ENCODE measurements around the gene MYH13. TPM values are rescaled to one million over a fixed set of nuclear protein-coding genes. Genes with fewer than 3 reads are reported as not detected.
A peak's percentile ranks its signal among the peaks of the same experiment; 100 is the strongest.

The MYH13 gene
- total RNA-seq, 4 donors from 2014 or later, result not detected

DNA sequence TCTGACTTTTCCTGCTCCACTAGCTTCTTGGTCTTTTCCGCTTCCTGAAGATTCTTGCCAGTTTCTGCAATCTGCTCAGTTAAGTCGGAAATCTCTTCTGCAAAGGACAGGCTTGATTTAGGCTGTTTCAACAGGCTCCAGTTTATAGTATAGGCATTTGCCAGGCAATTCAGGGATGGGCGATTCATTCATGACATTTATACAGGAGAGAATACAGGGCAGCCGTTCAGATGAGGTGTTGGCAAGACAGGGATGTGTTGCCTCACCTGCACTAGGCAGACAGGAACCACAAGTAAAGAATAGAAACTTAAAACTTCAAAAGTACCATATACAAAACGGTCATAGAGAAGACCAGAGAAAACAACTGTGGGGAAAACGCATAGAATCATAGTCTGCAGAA is 61.7 kb downstream of the MYH13 start:
- no peak overlapping the region for H3K4me3 ChIP-seq (ENCODE audit: low read depth, poor library complexity, severe bottlenecking)
- intact Hi-C loops (cut with DNase I; ENCODE audit: low total_unique reads), result no loop called here
- WGBS, 2 donors, result 48 to 60% methylated on average over 6 of the region's 6 CpGs
- TF ChIP-seq POLR2A (IDR thresholded peaks at IDR 0.05), result no peak
- TF ChIP-seq, protein P1, sequence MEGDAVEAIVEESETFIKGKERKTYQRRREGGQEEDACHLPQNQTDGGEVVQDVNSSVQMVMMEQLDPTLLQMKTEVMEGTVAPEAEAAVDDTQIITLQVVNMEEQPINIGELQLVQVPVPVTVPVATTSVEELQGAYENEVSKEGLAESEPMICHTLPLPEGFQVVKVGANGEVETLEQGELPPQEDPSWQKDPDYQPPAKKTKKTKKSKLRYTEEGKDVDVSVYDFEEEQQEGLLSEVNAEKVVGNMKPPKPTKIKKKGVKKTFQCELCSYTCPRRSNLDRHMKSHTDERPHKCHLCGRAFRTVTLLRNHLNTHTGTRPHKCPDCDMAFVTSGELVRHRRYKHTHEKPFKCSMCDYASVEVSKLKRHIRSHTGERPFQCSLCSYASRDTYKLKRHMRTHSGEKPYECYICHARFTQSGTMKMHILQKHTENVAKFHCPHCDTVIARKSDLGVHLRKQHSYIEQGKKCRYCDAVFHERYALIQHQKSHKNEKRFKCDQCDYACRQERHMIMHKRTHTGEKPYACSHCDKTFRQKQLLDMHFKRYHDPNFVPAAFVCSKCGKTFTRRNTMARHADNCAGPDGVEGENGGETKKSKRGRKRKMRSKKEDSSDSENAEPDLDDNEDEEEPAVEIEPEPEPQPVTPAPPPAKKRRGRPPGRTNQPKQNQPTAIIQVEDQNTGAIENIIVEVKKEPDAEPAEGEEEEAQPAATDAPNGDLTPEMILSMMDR (IDR thresholded peaks at IDR 0.05), result no peak
- peak in 1 of 2 donors; percentile 21 for DNase-seq (ENCODE audit: low spot score in 2 of 2)

GRCh38 chr17:10309003-10309974 is 63.5 kb downstream of the MYH13 start:
- 92% methylated on average over 44 of the region's 44 CpGs for WGBS, 2 donors
- intact Hi-C loops (cut with DNase I; ENCODE audit: low total_unique reads), result no loop called here
- DNase-seq (ENCODE audit: low spot score in 2 of 2), result peak in 1 of 2 donors; percentile 59
- H3K4me3 ChIP-seq (ENCODE audit: low read depth, poor library complexity, severe bottlenecking), result no peak overlapping the region
- TF ChIP-seq, protein P1 (IDR thresholded peaks at IDR 0.05), result no peak

DNA sequence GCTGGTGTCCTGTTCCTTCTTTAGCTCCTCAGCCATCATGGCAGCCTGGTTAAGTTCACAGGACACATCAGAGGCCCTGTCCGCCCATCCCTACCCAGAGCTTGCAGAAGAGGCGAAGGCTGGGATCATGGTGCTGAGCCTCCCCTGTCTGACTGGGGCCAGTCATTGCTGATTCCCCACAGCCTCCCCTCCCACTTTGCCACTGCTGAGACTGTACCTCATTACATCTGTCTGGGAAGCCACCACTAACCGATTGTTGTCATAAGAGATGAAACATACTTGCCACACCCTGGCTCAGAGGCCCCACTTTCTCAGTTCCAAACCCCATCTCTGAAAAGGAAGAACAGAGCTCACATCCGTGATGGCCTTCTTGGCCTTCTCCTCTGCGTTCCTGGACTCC is 66.2 kb downstream of the MYH13 start:
- WGBS, 2 donors, result 86 to 92% methylated on average over 5 of the region's 5 CpGs
- no peak for TF ChIP-seq POLR2A (IDR thresholded peaks at IDR 0.05)
- TF ChIP-seq, protein P1 (IDR thresholded peaks at IDR 0.05), result no peak
- DNase-seq (ENCODE audit: low spot score in 2 of 2), result no peak
- intact Hi-C loops (cut with DNase I; ENCODE audit: low total_unique reads), result no loop called here
- H3K4me3 ChIP-seq (ENCODE audit: low read depth, poor library complexity, severe bottlenecking), result no peak overlapping the region

GRCh38 chr17:10305398-10305797 is 67.4 kb downstream of the MYH13 start:
- H3K4me3 ChIP-seq (ENCODE audit: low read depth, poor library complexity, severe bottlenecking), result no peak overlapping the region
- TF ChIP-seq, protein P1 (IDR thresholded peaks at IDR 0.05), result no peak
- TF ChIP-seq POLR2A (IDR thresholded peaks at IDR 0.05), result no peak
- intact Hi-C loops (cut with DNase I; ENCODE audit: low total_unique reads), result no loop called here
- WGBS, 2 donors, result 63 to 64% methylated on average over 3 of the region's 3 CpGs
- no peak for DNase-seq (ENCODE audit: low spot score in 2 of 2)

- 83 to 89% methylated on average over 4 of the region's 4 CpGs for WGBS, 2 donors
- no peak for DNase-seq (ENCODE audit: low spot score in 2 of 2)
- no peak for TF ChIP-seq POLR2A (IDR thresholded peaks at IDR 0.05)
- TF ChIP-seq, protein P1 (IDR thresholded peaks at IDR 0.05), result no peak
These were observed 68.0 kb downstream of the MYH13 start for GRCh38 chr17:10304758-10305300.

More at GRCh38 chr17:10304758-10305300, 68.0 kb downstream of the MYH13 start:
- no peak overlapping the region for H3K4me3 ChIP-seq (ENCODE audit: low read depth, poor library complexity, severe bottlenecking)
- intact Hi-C loops (cut with DNase I; ENCODE audit: low total_unique reads), result no loop called here

Data from lower leg skin (tissue), 4 donors.